Ecto neural progenitor cell (in vitro differentiated cells): ENCODE measurements around the gene VEPH1.

ENCODE experiments used
- DNase-seq: peaks from one replicate; pipeline ENCODE4 v3.0.0-alpha.2; 2018; ENCODE audit warnings: low spot score

Gene VEPH1

DNA sequence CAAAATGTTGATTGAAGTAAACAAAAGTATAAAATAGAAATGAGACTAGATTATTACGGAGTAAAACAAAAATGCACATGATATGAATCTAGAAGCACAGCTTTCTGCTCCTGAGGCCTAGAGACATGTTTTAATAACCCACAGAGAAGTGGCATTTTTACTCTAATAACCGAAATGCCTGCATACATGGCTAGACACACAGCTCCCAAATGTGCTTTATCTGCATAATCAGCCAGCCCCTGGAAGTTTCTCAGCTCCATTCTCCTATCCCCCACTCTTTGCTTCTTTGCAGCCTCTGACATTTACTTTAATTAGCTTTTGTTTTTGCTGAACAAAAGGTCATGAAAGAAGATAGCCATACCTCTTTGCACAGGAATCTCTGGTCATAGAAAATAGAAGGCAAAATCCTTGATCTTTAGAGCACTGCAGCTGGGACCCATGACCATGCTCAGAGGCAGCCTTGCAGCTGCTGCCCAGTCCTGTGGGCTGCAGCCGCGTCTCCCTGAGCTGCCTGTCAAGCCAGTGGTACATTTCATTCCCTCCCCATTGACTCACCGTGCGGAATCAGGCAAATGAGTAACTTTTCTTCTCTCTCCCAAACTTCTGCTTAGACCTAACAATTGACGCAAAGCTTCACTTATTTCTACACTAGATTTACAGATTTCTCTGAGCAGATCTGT is at the start of gene VEPH1:
Gene VEPH1, minus strand, starts transcription at position 501 of the 680 bp plus-strand sequence. CDS start 8,067 bp downstream, outside the sequence.
- no peak for DNase-seq

DNA sequence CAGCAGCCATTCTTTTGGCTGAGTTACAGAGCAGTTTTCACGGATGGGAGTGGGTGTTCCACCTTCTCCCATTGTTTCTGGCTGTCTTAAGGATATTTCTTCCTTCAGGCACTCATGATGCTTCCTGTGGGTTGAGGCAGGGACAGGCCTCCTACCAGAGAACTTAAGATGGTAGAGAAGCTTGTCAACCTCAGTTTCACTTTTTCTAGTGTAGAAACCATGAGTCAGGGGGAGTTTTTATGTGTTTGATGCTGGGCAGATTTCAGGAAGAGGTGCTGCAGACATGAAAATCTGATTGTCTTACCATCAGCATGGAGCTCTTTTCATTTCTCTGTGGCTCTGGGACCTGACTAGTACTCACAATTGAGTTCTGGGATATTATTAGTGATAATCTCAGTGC is 48.7 kb upstream of the VEPH1 start:
- no peak for DNase-seq

DNA sequence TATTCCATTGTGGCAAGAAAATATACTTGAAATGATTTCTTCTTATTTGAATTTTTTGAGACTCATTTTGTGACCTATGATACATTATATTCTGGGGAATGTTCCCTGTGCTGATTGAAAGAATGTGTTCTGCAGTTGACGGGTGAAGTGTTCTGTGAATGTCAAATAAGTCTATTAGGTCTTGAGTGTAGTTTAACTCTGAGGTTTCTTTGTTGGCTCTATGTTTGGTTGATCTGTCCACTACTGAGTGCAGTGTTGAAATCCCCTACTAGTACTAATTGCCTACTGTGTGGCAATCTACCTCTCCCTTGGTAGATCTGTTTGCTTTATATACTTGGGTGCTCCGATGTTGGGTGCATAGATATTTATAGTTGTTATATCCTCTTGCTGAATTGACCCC is 46.3 kb upstream of the VEPH1 start:
- DNase-seq: no peak

DNA sequence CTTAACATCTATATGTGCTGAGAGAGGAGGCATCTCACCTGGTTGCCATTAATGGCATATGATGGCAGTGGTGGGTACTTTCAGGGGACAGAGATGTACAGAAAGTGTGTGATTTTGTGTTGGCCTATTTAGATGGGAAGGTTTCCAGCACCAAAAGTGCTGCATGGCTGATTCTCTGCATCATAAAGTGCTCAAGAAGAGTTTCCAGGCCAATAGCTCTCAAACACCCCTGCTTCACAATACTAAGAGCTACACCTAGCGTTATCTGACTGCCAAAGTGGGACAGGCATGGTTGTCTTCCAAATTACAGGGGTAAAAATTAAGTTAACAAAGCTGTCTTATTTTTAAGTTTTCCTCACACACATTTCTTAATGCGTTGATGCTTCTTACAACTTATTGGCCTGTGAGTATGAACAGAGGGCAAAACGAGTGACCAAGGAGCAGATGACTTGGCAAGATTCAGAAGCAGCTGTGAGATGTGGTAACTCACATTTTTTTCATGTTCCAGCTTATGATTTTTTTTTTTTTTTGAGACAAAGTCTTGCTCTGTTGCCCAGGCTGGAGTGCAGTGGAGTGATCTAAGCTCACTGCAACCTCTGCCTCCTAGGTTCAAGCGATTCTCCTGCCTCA is 41.4 kb upstream of the VEPH1 start:
- no peak for DNase-seq

DNA sequence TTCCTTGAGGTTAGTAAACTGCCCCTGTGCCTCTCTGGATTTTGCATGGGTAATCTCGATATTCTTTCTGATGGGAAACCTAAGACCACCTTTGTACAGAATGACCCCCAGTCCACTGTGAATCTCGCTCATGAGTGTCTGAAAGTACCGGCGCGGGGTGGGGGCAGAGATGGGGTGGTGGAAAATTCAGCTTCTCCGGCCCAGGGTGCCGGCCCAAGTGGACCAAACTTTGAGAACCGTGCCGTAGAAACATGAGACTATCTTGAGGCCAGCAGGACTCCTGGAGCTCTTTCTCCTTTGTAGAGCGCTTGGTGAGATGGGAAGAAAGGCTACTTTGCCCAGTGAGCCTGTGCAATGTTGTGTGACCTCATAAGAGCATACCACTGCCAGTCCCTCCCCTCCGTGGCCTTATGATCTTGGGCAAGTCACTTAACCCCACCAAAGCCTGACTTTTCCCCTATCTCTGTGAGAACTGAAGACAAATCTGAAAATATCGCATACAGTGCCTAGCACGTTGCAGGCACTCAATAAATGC is 40.4 kb upstream of the VEPH1 start:
- DNase-seq: no peak

DNA sequence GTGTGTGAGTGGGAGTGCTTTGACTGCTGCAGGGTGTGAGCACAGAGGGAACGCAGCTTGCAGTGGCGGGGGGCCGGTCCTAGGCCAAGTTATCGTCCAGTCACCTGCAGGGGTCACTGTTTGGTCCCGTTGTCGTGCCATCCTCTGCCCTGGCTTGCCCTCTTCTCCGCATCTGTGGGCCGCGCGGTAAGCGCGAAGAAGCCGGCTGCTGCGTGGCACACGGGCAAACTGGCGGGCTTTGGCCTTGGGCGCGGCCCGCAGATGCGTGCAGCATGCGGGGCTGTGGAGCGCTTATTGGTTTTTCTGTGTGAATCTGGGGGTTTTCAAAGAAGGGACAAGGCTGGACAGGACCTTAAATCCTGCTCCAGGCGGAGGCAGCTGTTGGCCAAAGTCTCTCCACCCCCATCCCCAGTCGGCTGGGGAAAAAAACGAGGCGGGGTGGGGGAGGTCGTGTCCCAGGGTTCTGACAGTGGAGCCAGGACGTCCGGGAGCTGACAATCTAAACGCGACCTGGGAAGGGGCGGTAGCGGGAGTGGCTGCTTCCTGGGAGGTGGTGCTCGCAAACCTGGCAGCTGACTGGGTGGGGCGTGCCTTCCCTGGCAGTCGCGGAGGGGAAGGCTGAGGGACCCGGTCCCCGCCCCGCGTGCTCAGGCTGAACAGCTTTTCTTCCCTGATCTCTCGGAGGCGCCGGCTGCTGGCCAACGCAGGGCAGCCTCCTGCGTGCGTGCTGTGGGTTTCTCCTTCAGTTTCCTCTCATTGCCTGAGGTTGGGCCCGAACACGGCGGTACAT is 39.7 kb upstream of the VEPH1 start:
- peak; percentile 78 for DNase-seq

DNA sequence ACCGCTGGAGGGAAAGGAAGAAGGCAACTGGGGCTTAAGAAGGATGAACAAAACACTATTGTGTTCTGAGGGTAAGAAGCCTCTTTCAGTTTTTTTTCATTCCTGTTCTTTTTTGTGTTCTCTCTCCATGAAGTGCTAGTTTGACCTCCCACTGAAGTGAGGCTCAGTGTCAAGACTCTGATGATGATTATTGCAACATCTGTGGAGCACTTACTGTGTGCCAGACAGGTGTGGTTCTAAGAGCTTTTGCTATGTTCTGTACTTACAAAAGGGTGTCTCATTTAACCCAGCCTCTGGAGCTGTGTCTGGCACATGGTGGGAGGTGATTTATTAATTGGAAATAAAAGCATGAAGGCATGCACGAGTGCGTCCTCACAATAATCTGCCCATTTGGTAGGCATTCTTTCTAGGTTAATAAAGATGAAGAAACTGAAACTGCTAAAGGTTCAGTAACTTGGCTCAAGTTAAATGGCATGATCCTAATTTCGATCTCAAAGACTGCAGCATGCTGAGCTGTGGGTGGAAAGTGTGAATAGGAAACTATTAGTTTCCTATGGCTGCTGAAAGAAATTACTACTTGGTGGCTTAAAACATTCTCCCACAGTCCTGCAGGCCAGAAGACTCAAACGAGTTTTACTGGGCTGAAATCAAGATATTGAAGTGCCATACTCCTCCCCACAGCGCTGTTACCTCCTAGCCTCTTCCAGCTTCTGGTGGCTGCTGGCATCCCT is 38.5 kb upstream of the VEPH1 start:
- DNase-seq: no peak

DNA sequence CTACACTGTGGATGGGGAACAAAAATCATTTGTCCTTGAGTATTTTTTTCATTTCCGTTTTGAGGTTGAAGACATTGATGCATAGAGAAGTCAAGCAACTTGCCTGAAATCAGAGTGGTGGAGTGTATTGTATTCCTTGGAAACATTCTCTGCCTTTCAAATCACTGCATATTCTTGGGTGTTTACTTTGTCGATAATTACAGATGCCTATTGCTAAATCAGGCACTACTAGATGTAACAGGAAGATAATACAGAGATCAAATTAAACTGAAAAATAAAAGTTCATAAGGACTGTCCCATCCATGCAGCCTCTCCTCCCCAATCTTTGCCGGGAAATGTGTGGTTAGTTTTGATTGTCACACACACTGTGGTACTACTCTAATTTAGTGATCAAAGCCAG is 37.4 kb upstream of the VEPH1 start:
- no peak for DNase-seq

DNA sequence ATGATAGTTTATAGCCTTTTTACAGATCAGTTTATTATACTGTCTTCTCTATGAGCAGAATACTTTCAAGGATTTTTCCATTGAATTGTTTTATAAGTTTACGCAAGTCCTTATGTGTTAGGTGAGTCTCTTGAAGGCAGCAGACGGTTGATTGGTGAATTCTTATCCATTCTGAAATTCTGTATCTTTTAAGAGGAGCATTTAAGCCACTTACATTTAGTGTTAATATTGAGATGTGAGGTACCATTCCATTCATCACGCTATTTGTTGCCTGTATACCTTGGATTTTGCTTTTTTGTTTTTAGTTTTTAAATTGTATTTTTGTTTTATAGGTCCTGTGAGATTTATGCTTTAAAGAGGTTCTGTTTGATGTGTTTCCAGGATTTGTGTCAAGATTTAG is 32.5 kb upstream of the VEPH1 start:
- DNase-seq: no peak

DNA sequence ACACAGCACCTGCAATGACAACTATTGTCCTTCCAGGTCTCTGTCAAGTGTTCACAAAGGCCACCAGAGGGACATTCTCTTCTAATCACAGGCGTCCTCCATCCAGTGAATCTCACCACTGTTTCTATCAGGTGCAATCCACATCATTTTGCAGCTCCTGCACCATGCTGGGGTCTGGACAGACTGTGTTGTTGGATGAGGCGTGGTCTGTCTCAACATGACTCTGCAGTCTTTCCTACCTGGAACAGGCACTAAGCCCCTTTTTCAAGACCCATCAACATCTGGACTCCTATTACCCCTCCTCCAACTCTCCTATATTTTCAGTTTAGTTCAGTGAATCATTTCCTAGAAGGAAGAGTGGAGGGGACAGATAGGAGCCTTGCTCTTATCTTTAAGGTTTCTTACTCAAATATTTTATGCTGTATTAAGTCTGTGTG is 31.5 kb upstream of the VEPH1 start:
- DNase-seq: no peak

DNA sequence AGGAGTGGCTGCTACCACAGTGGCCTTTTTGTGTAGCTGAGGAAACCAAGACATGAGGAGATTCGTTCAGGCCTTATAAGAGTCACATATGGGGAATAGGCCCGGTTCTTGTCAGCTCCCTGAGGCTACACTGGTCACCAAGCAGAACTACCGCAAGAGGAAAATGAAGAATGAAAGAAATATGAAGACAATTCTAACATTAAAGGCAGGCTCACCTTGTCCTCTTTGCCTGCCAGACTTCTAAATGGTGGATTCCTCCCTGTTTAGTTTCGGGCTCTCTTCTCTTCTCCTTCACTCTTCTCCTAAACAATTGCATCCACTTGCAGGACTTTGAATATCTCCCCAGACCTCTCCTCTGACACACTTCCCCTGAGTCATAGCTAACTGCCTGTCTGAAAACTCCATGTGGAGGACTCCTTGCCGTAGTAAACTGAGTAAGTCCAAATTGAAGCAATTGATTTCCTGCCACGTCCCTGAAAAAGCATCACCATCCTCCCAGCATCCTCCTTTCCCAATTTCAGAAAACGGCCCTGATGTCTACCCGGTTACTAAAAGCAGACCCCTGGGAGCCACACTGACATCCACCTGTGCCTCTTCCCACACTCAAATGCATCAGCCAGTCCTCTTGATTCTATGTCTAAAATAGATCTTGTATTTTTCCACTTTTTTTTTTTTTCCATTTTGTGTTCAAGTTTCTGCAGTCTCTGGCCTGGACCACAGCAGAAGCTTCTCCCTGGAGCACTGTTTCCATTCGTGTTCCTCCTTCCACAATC is 30.3 kb upstream of the VEPH1 start:
- DNase-seq: no peak

DNA sequence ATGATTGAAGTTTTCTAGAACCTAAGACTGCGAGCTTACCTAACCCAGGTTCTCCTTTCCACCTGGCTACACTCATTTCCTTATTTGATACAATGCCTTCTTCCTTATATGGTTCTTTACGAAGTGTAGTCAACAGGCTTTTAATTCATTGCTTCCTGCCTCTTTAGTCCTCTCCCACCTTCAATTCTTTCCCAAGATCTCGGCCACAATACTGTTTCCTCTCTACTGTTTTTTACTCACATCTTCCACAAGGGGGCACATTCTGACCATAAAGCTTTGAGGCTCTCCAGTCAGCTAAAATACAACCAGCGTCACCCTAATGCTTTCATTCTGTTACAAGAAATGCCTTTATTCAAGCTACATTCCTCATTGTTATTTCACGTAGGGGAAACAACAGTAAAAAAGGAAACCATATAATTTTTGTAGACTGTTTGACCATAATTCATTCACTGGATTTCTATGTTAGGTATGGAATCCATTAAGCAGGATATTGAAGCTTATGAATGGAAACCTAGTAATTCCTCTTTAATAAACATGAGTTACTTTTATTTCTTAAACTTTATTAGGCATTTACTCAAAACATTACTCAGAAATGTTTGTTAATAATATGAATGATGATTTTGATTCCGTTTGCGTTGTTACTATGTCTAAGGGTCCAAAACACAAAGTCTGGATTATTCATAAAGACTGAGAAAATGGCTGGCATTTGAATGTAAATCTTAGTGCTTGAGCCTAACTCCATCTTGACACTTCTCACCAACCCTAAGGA is 29.5 kb upstream of the VEPH1 start:
- no peak for DNase-seq

DNA sequence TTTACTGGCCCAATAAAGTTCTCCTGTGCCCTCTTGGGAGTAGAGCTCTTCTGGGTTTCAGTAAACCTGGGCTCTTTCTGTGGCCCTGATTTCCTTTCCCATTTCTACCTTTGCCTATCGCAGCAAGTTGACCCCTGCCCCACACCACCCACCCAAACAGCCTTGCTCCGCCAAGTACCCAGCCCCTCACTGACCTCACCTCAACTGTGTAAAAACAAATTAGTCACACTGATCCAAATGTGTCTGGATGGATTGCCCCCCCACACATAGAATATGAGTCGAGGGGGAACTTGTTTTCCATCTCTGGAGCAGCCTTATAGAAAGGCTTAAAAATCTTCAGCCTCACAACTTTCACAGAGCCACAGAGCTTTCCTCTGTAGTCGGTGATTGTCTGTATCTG is 28.6 kb upstream of the VEPH1 start:
- no peak for DNase-seq

DNA sequence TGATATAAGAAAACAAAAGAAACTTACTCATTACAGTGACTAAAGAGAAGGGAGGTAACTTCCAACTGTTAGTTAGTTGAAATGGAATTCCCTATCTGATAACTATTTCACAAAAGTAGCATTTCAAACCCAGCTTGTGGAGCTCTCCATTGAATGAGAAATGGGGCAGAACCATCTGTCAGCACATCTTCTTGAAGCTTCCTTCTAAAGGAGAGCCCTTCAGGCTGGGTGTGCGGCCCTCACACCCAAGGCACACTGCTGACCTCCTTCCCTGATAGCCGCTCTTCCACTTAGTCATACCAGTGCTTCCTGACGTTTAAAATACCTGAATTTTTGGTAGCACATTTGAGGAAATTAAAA is 28.1 kb upstream of the VEPH1 start:
- no peak for DNase-seq

DNA sequence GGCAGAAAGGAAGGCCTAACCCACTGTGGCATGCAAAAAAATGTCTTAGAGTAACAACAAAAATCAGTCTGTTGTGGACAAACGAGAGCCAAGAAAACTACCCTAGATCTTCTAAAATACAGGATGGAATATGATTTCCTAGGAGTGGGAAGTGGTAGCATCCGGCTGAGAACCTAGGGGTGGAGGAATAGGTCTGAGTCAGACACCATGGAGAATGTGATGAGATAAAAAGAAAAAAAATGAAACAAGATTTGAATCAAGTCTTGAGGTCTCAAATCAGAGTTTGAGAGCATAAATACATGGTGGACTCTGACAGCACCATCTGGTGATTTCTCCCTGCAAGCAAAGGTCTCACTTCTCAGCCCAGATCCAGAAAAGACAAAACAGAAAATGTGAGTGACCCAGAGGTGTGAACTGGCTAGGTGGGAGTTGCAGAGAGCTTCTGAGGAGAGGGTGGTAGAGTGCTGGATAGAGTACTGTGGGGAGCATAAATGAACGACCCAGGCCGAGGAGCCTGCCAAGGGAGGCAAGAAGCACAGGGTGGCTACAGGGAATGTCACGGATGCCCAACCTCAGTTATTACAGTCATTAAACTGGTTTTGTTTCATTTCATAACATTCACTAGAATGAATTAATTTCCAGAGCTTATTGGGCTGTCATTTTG is 27.6 kb upstream of the VEPH1 start:
- DNase-seq: no peak

DNA sequence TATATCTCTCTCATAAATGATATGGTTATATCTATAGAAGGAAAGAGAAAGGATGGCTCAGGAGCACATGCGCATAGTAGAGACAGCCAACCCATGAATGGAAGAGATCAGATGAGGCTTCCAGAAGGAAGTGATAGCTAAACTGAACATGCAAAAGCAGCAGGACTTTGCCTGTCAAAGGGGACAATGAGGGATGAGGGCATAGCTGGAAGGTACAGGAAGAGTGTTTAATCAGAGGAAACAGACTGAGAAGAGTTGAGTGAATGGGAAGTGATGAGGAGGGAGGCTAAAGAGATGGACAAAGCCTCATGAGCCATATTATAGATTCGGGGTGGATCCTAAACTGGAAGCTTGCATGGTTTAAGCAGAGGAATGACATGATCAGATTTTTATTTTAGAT is 26.5 kb upstream of the VEPH1 start:
- DNase-seq: no peak

DNA sequence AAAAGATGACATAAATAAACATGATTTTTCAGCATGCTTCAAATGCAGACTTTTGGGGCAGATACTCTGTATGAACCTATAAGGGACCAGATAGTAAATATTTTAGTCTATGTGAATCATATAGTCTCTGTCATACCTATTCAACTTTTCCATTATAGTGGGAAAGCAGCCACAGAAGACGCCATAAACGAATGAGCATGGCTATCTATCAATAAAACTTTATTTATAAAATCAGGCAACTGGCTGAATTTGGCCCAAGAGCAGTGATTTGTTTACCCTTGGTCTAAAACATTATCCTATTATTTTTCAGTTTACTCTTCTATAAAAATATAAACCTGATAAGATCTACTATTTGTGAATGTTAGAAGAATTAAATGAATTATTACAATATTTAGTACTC is 25.9 kb upstream of the VEPH1 start:
- DNase-seq: no peak

DNA sequence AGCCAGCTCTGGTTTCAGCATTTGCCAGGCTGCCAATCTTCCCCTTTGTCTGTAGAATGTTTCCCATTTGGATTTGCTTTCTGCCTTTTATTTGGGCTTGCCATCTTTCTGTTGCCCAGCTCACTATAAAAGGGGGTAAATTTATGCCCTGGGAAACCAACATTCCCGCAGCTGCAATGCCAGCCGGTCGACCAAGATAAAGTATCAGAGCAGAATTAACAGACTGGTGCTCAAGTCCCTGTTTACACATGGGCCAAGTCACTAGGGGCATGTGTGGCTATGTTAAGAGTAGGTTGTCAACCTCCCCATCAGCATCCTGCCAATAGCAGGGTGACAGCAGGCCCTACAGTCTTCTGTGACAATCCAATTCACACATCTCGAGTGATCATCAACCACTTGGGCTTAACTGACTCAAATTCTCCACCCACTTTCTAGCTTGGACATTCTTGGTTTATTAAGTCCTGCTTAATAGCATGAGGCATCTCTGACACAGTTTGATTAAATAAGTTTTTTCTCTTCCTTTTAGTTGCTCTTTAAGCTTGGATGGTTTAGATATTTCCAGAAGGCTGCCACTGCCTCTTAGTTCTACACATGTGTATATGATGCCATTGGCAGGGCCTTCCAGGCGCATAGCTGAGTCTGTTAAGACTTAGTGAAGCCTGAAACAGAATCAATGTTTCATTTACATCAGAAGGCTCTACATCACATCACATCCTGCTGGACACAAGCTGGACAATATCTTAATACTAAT is 24.1 kb upstream of the VEPH1 start:
- no peak for DNase-seq

DNA sequence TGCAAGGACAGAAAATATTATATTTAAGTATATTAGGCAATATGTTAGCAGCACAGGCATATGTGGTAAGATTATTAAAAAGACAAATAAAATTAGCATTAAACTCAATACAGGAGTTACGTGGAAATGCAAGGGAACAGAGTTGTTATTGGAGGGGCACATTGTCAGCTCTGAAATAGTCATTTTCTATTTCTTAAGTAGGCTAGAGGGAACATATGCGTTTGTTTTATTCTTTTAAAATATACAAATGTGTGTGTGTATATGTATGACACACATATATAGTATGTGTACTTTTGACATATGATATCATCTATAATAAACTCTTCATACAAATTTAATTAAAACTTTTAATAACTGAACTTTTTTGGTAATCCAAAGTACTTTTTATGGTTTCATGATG is 22.8 kb upstream of the VEPH1 start:
- DNase-seq: no peak

DNA sequence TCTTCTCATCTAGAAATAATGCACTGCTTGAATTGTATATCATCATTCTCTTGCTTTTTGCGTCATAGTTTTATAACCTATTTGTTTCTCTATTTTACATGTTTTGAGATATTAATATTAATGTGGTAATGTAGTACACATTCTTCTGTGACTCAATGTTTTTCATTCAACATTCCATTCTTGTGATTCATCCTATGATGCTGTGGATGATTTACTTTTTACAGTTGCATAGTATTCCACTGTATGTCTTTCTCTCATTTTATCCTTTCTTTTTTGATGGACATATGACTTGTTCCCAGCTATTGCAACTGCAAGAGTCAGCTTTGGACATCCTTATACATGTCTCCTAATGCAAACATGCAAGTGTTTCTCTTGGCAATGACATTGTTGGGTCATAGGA is 20.6 kb upstream of the VEPH1 start:
- no peak for DNase-seq
